HG02840 (cell line): ENCODE results near the gene PPM1D.
"Not testable (repeated sequence)": the region's sequence is repeated elsewhere in the genome, so short reads cannot be mapped to it uniquely, and the experiment has no call there.

Source experiments
- ATAC-seq: cut with Tn5 transposase; IDR thresholded peaks from one replicate; pipeline ENCODE4 v1.9.1; 2021; ENCODE audit warnings: mild to moderate bottlenecking, moderate library complexity, moderate number of reproducible peaks; ENCODE audit not compliant: unreplicated experiment, low FRiP score

The PPM1D gene

DNA sequence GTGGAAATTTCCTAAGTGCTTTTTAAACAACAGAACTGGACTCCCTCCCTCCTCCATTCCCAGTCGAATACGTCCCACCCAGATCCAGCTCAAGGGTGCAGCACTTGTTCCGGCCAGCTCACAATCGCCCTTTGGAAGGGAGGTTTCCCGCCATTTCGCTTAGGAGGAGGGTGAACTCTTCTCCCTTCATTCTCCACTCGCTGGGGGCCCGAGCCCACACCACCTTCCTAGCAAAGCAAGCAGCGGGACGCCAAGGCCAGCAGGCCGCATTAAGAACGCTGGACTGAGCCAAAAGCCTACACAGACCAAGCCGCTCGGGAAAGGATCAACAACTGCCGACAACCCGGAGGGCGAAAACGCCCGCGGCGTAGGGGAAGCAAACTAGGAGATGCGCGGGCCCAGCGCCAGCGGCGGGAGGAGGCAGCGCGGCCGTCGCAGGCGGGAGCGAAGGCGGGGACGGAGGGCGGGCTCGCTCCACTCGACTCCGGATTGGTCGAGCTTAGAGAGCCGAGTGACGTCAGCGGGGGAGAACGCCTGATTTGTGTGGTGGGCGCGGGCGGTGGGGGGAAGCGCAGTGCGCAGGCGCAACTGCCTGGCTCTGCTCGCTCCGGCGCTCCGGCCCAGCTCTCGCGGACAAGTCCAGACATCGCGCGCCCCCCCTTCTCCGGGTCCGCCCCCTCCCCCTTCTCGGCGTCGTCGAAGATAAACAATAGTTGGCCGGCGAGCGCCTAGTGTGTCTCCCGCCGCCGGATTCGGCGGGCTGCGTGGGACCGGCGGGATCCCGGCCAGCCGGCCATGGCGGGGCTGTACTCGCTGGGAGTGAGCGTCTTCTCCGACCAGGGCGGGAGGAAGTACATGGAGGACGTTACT is at the start of gene PPM1D:
TSS of gene PPM1D (plus strand) at position 574 of the 870 bp plus-strand sequence. CDS start at position 796, 222 bp downstream.
- ATAC-seq: peak; percentile 89

- ATAC-seq: not testable (repeated sequence)
These were observed 47.7 kb upstream of the PPM1D start for GRCh38 chr17:60552255-60552654.

- ATAC-seq: no peak
These were observed 45.6 kb upstream of the PPM1D start for GRCh38 chr17:60554377-60554788.

- ATAC-seq: no peak
These were observed 44.2 kb upstream of the PPM1D start for GRCh38 chr17:60555786-60556185.

DNA sequence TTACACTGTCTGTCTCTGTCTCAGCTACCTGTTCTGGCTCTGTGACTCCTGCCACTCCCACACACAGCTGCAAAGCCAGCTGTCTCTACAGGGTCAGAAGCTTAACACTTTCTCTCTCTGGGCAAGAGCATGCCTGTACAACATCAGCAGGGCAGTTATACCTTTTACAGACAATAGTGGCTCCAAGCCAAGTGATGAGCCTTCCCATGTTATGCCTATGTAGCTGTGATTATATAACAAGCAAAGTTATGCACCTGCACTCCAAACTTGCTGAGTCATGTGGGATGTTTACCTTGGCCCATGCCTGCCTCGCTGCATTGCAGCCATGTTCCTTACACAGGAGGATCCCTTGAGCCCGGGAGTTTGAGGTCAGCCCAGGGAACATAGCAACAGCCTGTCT is 42.2 kb upstream of the PPM1D start:
- no peak for ATAC-seq

GRCh38 chr17:60559659-60559994 is 40.4 kb upstream of the PPM1D start:
- no peak for ATAC-seq

DNA sequence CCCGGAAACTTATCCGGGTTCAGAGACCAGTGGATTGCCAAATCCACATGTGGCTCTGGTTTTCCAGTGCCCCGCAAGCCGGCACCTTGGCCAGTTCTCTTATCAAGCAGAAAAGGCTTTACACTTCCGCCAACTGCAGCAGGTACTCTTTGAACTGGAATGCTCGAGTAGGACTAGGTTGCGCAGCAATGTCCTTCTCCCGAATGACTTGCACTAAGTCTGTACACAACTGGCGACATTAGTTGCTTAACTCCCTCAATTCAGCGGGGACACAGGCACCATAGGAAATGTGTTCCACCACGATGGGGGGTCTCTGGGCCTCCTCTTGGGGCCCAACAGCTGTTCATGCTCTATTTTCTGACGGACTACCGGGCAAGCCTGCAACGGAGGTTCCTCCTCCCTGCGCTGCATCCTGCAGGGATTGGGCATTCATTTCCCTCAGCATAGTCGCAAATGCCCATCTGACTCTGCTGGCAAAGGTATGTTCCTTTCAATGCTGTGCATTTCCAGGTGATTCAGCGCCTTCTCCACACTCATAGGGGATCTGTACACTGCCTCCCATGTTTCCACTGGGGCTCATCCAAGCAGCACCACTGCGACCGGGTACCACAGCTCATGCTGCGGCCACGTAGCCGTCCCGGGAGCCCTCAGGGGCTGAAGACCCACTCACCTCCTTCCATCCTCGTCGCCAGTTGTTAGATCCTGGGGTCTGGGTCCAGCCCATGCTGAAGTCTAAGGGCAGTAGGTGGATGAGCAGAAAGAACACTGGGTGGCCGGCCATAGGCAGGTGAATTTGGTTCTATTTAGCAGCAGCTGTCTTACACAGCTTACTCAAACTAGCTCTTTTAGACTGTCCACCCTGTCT is 39.8 kb upstream of the PPM1D start:
- ATAC-seq: no peak

GRCh38 chr17:60560860-60561257 is 39.1 kb upstream of the PPM1D start:
- ATAC-seq: no peak

DNA sequence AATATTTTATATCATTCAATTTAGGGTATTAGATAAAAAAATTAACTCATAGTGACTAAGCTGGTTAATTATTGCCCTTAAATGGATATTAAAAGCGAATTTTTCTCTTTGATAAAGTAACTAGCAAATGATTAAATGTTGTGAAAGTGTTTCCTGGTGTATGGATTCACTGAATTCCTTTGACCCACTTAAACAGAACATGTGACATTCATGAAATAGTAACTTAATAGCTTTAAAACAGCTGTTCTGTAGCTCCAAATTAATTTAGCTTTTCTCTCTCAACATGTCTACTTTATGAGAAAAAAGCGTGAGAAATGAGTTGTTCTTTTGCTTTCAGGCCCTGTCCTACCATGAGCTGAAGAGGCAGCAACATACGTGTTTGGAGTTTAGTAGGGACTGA is 37.6 kb upstream of the PPM1D start:
- no peak for ATAC-seq

DNA sequence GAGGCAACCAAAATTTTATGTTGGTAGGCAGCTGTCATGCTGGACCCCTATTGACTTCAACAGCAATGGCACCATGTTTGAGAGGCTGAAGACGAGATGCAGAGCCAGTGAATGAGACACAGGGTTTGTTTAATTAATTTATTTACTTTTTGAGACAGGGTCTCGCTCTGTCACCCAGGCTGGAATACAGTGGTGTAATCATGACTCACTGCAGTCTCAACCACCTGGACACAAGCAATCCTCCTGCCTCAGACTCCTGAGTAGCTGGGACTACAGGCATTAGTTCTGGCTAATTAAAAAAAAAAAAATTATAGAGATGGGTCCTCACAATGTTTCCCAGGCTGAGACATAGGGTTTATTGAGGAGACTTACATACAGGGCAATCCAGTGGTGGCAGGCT is 36.2 kb upstream of the PPM1D start:
- ATAC-seq: no peak

- ATAC-seq: no peak
These were observed 34.8 kb upstream of the PPM1D start for GRCh38 chr17:60565233-60565632.

DNA sequence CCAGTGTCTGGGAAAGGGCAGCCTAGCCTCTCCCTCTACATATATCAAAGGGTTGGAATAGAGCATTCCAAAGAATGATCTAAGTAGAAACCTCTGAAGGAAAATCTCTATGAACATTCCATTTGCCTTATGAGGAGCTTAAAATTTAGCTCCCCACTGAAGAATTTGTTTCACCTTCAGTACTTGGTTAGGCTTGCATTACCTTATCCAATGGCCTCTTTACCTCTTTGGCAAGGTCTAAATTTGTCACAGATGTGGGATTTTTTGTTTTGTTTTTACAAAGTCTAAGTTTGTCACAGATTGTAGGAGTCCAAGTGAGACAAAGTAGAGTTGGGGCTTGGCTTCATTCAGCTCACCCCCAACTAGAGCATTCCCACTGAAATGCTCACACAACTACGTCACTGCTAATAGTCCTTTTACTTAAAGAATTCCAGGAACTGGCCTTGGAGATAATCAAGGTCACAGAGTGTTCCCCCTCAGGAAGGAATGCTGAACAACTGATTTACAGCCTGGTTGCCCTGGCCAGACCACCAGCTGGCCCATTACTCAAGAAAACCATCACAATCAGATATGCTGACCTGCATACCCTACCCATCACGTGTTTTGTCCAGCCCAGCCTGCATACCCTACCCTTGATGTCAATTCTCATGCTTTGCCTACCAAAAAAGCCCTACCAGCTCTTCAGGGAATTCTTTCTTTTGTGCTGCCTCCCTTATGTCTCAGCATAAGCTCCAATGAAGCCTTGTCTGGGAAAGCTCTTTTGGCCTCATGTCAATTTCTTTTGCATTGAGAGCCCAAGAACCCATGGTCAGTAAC is 26.5 kb upstream of the PPM1D start:
- no peak for ATAC-seq

DNA sequence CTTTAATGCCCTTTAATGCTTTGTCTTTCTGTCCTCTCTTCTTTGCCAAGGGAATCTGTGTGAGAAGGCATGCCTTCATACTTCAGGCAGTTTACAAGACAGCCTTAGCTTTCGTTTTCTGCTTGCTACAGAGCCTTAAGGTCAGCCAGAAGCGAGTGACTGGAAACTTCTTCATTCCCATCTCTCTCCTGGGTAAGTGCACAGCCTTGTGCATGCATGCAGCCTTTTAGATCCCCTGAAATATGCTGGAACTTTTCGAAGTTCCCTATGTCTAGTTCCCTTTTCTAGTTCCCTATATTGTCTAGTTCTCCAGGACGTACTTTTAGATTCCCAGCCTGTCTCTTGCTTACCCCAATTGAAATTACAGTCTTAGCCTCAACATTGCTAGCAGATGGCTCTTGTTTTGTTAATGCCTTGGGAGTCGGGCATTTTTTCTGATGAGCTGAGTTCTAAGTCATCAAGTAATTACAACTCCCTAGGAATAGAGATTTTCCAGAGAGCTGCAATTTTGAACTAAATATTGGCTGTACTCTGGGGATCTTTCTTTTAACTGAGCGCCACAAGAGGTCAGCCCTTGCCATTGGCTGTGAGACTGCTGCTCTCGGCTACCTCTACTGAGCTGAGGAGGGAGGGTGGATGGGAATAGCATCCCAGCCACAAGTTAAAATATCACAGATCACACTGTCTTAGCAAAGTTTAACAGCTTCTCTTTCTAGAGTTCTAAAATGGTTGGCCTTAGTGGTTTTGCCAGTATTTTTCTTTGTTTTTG is 22.7 kb upstream of the PPM1D start:
- ATAC-seq: no peak

DNA sequence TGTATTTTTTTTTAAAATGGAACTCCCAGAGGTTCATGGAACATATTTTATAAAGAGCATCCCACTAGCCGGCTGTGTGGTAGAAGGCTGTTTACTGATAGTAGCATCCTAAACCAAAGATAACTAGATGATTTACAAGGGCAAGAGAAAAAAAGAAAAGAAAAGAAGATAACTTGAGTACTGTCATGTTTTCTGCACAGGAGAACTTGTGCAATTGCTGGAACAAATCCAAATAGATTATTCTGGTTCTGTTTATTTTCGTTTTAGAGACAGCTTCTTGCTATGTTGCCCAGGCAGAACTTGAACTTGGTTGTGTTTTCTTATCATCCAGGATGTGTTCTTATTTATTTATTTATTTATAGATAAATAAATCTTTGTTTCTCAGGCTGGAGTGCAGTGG is 20.9 kb upstream of the PPM1D start:
- ATAC-seq: no peak

DNA sequence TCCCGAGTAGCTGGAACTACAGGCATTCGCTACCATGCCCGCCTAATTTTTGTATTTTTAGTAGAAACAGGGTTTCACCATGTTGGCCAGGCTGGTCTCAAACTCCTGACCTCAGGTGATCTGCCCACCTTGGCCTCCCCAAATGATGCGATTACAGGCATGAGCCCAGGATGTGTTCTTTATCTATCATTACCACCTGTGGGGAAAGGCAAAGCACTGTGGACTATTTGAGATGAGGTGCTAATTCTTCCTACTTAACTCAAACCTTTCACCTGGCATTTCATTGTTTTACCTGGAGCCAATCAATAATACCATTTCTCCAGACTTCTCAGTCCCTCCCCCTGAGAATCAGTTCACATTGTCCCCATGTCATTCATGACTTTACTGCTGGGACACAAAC is 20.4 kb upstream of the PPM1D start:
- ATAC-seq: no peak

DNA sequence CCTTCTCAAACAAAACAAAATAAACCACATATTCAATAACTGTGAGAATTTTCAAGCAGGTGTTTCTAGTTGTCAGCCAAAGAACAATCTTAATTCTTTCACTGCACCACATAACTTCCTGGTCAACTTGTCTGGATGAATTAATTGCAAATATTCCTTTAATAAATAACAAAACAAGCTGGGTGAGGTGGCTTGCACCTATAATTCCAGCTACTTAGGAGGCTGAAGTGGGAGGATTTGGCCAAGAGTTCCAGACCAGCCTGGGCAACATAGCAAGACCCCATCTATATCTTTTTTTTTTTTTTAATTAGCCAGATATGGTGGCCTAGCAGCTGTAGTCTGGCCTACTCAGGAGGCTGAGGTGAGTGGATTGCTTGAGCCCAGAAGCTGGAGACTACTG is 17.0 kb upstream of the PPM1D start:
- no peak for ATAC-seq

DNA sequence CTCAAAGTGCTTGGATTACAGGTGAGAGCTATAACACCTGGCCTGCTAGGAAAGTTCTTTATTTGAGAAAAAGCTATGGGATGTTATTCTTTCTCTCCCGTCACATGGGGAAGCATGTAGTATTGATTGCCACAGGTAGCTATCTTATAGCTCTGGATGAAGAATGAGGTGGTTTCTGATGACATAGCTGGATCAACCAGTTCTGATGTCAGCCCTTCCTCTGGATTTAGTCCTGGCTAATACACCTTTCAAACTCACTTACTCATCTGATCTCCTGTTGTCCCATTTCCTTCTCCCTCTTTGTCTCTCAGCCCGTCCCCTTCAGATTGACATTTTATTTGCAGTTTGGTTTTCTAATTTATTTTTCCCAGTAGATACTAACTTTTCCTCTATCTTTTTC is 14.1 kb upstream of the PPM1D start:
- no peak for ATAC-seq

GRCh38 chr17:60586288-60586974 is 13.6 kb upstream of the PPM1D start:
- no peak for ATAC-seq

GRCh38 chr17:60590070-60590469 is 9.9 kb upstream of the PPM1D start:
- no peak for ATAC-seq
